C4-2B (cell line): Measurements from ENCODE around the gene HPCAL1.

ENCODE experiments used
- H3K27ac ChIP-seq: fragments of 450-650 bp; 2 replicates; pipeline ENCODE4 v1.5.1; 2017
- CTCF ChIP-seq: fragments of 450-650 bp; conservative IDR thresholded peaks from 2 replicates; pipeline ENCODE4 v1.5.1; 2017; ENCODE audit warnings: mild to moderate bottlenecking
- ZFX ChIP-seq: fragments of 450-650 bp; IDR thresholded peaks from 2 replicates; pipeline ENCODE4 v1.6.1; 2017

The HPCAL1 gene

GRCh38 chr2:10276481-10277292 is 26.0 kb upstream of the HPCAL1 start:
- no peak for TF ChIP-seq CTCF
- no peak overlapping the region for H3K27ac ChIP-seq

GRCh38 chr2:10277293-10278028 is 25.2 kb upstream of the HPCAL1 start:
- TF ChIP-seq ZFX, result no peak
- TF ChIP-seq CTCF, result no peak
- H3K27ac ChIP-seq, result no peak overlapping the region

GRCh38 chr2:10278029-10278762 is 24.5 kb upstream of the HPCAL1 start:
- no peak for TF ChIP-seq ZFX
- no peak for TF ChIP-seq CTCF
- no peak overlapping the region for H3K27ac ChIP-seq

- H3K27ac ChIP-seq, result no peak overlapping the region
These were observed 23.8 kb upstream of the HPCAL1 start for GRCh38 chr2:10278763-10279471.

GRCh38 chr2:10279472-10279870 is 23.2 kb upstream of the HPCAL1 start:
- H3K27ac ChIP-seq, result no peak overlapping the region
- TF ChIP-seq ZFX, result no peak
- no peak for TF ChIP-seq CTCF

More at GRCh38 chr2:10278763-10279471, 23.8 kb upstream of the HPCAL1 start:
- no peak for TF ChIP-seq ZFX
- TF ChIP-seq CTCF, result no peak

- TF ChIP-seq CTCF, result no peak
- no peak for TF ChIP-seq ZFX
- H3K27ac ChIP-seq, result no peak overlapping the region
These were observed 22.7 kb upstream of the HPCAL1 start for GRCh38 chr2:10279946-10280463.
